ENCODE results near the gene MTMR12. TPM values are rescaled to one million over a fixed set of nuclear protein-coding genes. Genes with fewer than 3 reads are reported as not detected.
A peak's percentile ranks its signal among the peaks of the same experiment; 100 is the strongest.

MTMR12 gene
- total and polyA plus RNA-seq, 2 experiments from 2014 or later: 18.3 to 51.6 TPM

DNA sequence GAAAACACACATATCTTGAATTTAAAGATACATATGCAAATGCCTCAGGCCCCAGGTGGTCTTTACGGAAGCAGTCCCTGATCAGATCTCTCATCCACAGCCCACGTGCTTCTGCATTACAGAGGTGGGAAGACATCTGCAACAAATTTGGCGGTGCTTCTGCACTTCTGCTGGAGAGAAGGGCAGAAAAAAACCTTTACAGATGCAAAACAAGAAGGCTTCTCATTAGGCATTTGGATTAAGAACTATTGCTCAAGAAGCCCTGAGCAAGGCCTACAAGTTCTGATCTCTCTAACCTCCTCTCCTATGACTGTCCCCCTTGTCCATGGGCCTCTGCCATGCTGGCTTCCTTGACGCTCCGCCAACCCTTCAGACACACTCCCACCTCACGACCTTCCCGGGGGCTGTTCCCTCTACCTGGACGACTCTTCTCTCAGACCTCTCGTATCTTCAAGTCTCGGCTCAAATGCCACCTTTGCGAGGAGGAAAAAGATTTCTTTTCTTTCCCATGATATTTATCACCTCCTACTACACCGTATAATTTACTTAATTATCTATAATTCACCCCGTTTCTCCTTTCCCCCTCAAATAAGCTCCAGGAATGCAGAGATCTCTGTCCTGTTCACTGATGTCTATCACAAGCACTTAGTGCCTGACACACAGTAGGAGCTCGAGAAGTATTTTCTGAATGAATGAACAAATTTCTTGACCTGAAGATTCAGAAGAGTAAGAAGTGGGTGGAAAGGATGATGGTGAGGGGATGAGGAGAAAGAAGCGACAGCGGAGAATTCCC lies 1.1 kb downstream of the MTMR12 start (continued):
- TF ChIP-seq CTCF (conservative IDR thresholded peaks at IDR 0.05; ENCODE audit: low read depth in 2 of 2) (no peak), JUNB (IDR thresholded peaks at IDR 0.05; ENCODE audit: unreplicated experiment) (no peak), EZH2phosphoT487 (IDR thresholded peaks at IDR 0.05; ENCODE audit: unreplicated experiment) (no peak), REST (IDR thresholded peaks at IDR 0.05; ENCODE audit: unreplicated experiment) (no peak), NANOG (IDR thresholded peaks at IDR 0.05; ENCODE audit: borderline replicate concordance) (no peak), STAT1 (IDR thresholded peaks at IDR 0.05; ENCODE audit: unreplicated experiment) (no peak), CREB1 (CRISPR knock-in tag; IDR thresholded peaks at IDR 0.05; ENCODE audit: low read depth) (no peak), ZNF331 (CRISPR knock-in tag; IDR thresholded peaks at IDR 0.05; ENCODE audit: low read depth) (no peak)

- Histone ChIP-seq H2AFZ (no peak overlapping the region), H3K4me3 (no peak overlapping the region), H3K27me3 (ENCODE audit: insufficient read depth) (no peaks in the 10 kb centered on the region), H3K9me2 (ENCODE audit: insufficient read depth) (no peaks in the 10 kb centered on the region), H3F3A (replicated peaks; ENCODE audit: low read depth) (peaks cover 4% of the 10 kb centered on the region; the same call in 1 of the 2 replicates), H3K36me3 (ENCODE audit: insufficient read depth) (no peaks in the 10 kb centered on the region), H3K79me2 (replicated peaks; ENCODE audit: insufficient read depth) (peaks cover 78% of the 10 kb centered on the region), H3K4me2 (peak overlapping the region; percentile 96; the same call in 1 of the 2 replicates), H4K20me1 (replicated peaks; ENCODE audit: insufficient read depth) (peaks cover 31% of the 10 kb centered on the region), H3K27ac (ENCODE audit: low read depth) (no peak overlapping the region), H3K4me1 (ENCODE audit: insufficient read depth) (peaks cover 11% of the 10 kb centered on the region; the same call in 1 of the 2 replicates)
- peaks cover 6% of the 10 kb centered on the region for H3K27me3 Mint-ChIP-seq (ENCODE audit: insufficient read depth, low read depth, poor library complexity)
- H3K27ac Mint-ChIP-seq: no peak overlapping the region
- peaks cover 15% of the 10 kb centered on the region for H3K36me3 Mint-ChIP-seq (ENCODE audit: low read depth)
- no peak for DNase-seq (ENCODE audit: low spot score)
- H3K4me1 Mint-ChIP-seq: peaks cover 34% of the 10 kb centered on the region
- no peak for ATAC-seq
- H3K4me3 Mint-ChIP-seq: no peak overlapping the region
- no peaks in the 10 kb centered on the region for H3K9me3 Mint-ChIP-seq
- TF ChIP-seq POLR2AphosphoS5 (IDR thresholded peaks at IDR 0.05; ENCODE audit: low read depth) (no peak), EZH2phosphoT487 (IDR thresholded peaks at IDR 0.05; ENCODE audit: unreplicated experiment) (no peak), EZH2 (IDR thresholded peaks at IDR 0.05; ENCODE audit: low read depth, unreplicated experiment) (no peak), STAT1 (IDR thresholded peaks at IDR 0.05; ENCODE audit: unreplicated experiment) (no peak), ZNF462 (CRISPR knock-in tag; IDR thresholded peaks at IDR 0.05) (no peak), JUNB (IDR thresholded peaks at IDR 0.05; ENCODE audit: unreplicated experiment) (no peak), NANOG (IDR thresholded peaks at IDR 0.05; ENCODE audit: borderline replicate concordance) (no peak), ZNF114 (CRISPR knock-in tag; IDR thresholded peaks at IDR 0.05) (no peak), CREB1 (CRISPR knock-in tag; IDR thresholded peaks at IDR 0.05; ENCODE audit: low read depth) (no peak)
Observed at GRCh38 chr5:32309761-32310160, 3.0 kb downstream of the MTMR12 start.

Data from GM23338 (cell line).